Ascending aorta (tissue), 2 donors: ENCODE data around the gene STX11. TPM values are rescaled to one million over a fixed set of nuclear protein-coding genes. Genes with fewer than 3 reads are reported as not detected.

Source experiments
- DNase-seq, 2 donors: peaks; one replicate each; pipeline ENCODE4 v3.0.0-alpha.2; 2019; ENCODE audit warnings: low spot score in 2 of 2
- H3K27ac ChIP-seq, 2 donors: fragments of 200-600 bp; sonication (generic); one replicate each; pipeline ENCODE4 v1.5.1; 2016 to 2017; ENCODE audit warnings: mild to moderate bottlenecking in 1 of 2
- H3K27me3 ChIP-seq: fragments of 200-600 bp; sonication (generic); one replicate; pipeline ENCODE4 v1.5.1; 2017
- H3K36me3 ChIP-seq, 2 donors: fragments of 200-600 bp; sonication (generic); one replicate each; pipeline ENCODE4 v1.5.1; 2016
- H3K4me1 ChIP-seq, 2 donors: fragments of 200-600 bp; sonication (generic); one replicate each; pipeline ENCODE4 v1.5.1; 2016 to 2017; ENCODE audit warnings: mild to moderate bottlenecking in 1 of 2
- H3K4me3 ChIP-seq, 2 donors: fragments of 200-600 bp; sonication (generic); one replicate each; pipeline ENCODE4 v1.5.1; 2016 to 2017; ENCODE audit warnings: mild to moderate bottlenecking in 1 of 2
- H3K9me3 ChIP-seq, 2 donors: fragments of 200-600 bp; sonication (generic); one replicate each; pipeline ENCODE4 v1.5.1; 2016
- CTCF ChIP-seq, 3 experiments: fragments of 200-600 bp in 2 of 3; fragments of 450-650 bp in 1 of 3; sonication (generic) in 2 of 3; IDR thresholded peaks; one replicate each; pipeline ENCODE4 v1.5.1; 2016 to 2019; ENCODE audit warnings: antibody characterized with exemption in 3 of 3, mild to moderate bottlenecking in 1 of 3, moderate library complexity in 1 of 3
- intact Hi-C: fragments of 100-400 bp; cut with DNase I; formaldehyde crosslinking; loops from one replicate; pipeline ENCODE4 v1.15.1; 2023
- total RNA-seq: library from RNA; depleted of rRNA; stranded (reverse); fragments of >200 nt; gene quantifications from one replicate; pipeline ENCODE4 v1.1.0, GENCODE V29; 2016

The STX11 gene
- total RNA-seq, 1 donor from 2014 or later, result 29.5 TPM

- no peak overlapping the region for H3K4me3 ChIP-seq
- no peak for TF ChIP-seq CTCF (IDR thresholded peaks at IDR 0.05)
- no peak overlapping the region for H3K27ac ChIP-seq
- H3K9me3 ChIP-seq, result no peaks in the 10 kb centered on the region
- H3K36me3 ChIP-seq, result no peaks in the 10 kb centered on the region
- no peaks in the 10 kb centered on the region for H3K27me3 ChIP-seq
- no peak for DNase-seq
- intact Hi-C loops, result no loop called here
- H3K4me1 ChIP-seq, result peaks cover 0 to 2% of the 10 kb centered on the region in 2 donors
Observed at GRCh38 chr6:144134176-144134575, 16.1 kb upstream of the STX11 start.

GRCh38 chr6:144134737-144135136 lies 15.6 kb upstream of the STX11 start:
- H3K4me3 ChIP-seq, result no peak overlapping the region
- no peaks in the 10 kb centered on the region for H3K9me3 ChIP-seq
- no peak for DNase-seq
- H3K27me3 ChIP-seq, result no peaks in the 10 kb centered on the region
- intact Hi-C loops, result no loop called here
- no peaks in the 10 kb centered on the region for H3K36me3 ChIP-seq
- H3K4me1 ChIP-seq, result peaks cover 0 to 2% of the 10 kb centered on the region in 2 donors
- TF ChIP-seq CTCF (IDR thresholded peaks at IDR 0.05), result no peak
- no peak overlapping the region for H3K27ac ChIP-seq

- no peak overlapping the region for H3K4me3 ChIP-seq
- TF ChIP-seq CTCF (IDR thresholded peaks at IDR 0.05), result no peak
- H3K27ac ChIP-seq, result no peak overlapping the region
- intact Hi-C loops, result no loop called here
- no peaks in the 10 kb centered on the region for H3K4me1 ChIP-seq
- no peaks in the 10 kb centered on the region for H3K36me3 ChIP-seq
- no peaks in the 10 kb centered on the region for H3K27me3 ChIP-seq
- no peaks in the 10 kb centered on the region for H3K9me3 ChIP-seq
- DNase-seq, result no peak
Observed at GRCh38 chr6:144138542-144138941, 11.8 kb upstream of the STX11 start.

GRCh38 chr6:144139817-144140216 lies 10.5 kb upstream of the STX11 start:
- no peaks in the 10 kb centered on the region for H3K27me3 ChIP-seq
- intact Hi-C loops, result no loop called here

GRCh38 chr6:144140867-144141266 lies 9.4 kb upstream of the STX11 start:
- H3K27me3 ChIP-seq, result no peaks in the 10 kb centered on the region
- no peak for TF ChIP-seq CTCF (IDR thresholded peaks at IDR 0.05)
- H3K27ac ChIP-seq, result no peak overlapping the region
- no peaks in the 10 kb centered on the region for H3K9me3 ChIP-seq
- no peak overlapping the region for H3K4me3 ChIP-seq
- no peak for DNase-seq
- no peaks in the 10 kb centered on the region for H3K36me3 ChIP-seq
- H3K4me1 ChIP-seq, result no peaks in the 10 kb centered on the region
- intact Hi-C loops, result no loop called here

More at GRCh38 chr6:144139817-144140216, 10.5 kb upstream of the STX11 start:
- Histone ChIP-seq H3K4me3 (no peak overlapping the region), H3K36me3 (no peaks in the 10 kb centered on the region), H3K4me1 (no peaks in the 10 kb centered on the region), H3K27ac (no peak overlapping the region), H3K9me3 (no peaks in the 10 kb centered on the region)
- no peak for TF ChIP-seq CTCF (IDR thresholded peaks at IDR 0.05)
- DNase-seq, result no peak

- intact Hi-C loops, result no loop called here
- no peak overlapping the region for H3K4me3 ChIP-seq
- no peak for DNase-seq
- no peaks in the 10 kb centered on the region for H3K27me3 ChIP-seq
- H3K9me3 ChIP-seq, result no peaks in the 10 kb centered on the region
- no peak overlapping the region for H3K27ac ChIP-seq
- H3K4me1 ChIP-seq, result no peaks in the 10 kb centered on the region
- TF ChIP-seq CTCF (IDR thresholded peaks at IDR 0.05), result no peak
- H3K36me3 ChIP-seq, result no peaks in the 10 kb centered on the region
Observed at GRCh38 chr6:144141470-144141869, 8.8 kb upstream of the STX11 start.
